Measurements from ENCODE around the gene ZNF160.

- TF ChIP-seq CTCF (IDR thresholded peaks at IDR 0.05; ENCODE audit: insufficient read depth, low read length, poor library complexity, severe bottlenecking) (no peak), EZH2phosphoT487 (conservative IDR thresholded peaks at IDR 0.05; ENCODE audit: low read length) (no peak)
Observed at GRCh38 chr19:53078668-53079067, 24.6 kb downstream of the ZNF160 start.

Data from SU-DHL-6 (cell line).